GM12878 (cell line): ENCODE data around the gene TEDC1. TPM values are rescaled to one million over a fixed set of nuclear protein-coding genes. Genes with fewer than 3 reads are reported as not detected.

Source experiments
- ATAC-seq: fragments of 200-7000 bp; cut with Tn5 transposase; 3 replicates; pipeline ENCODE4 v1.9.1; 2020; ENCODE audit warnings: mild to moderate bottlenecking, moderate library complexity
- BruUV-seq: library from RNA; stranded (reverse); fragments of 400-500 nt; replicated peaks from 2 replicates; lab custom pipeline; 2021; lab: Mats Ljungman, UMichigan
- CTCF ChIA-PET: fragments of 300-600 bp; sonication (Branson Sonifier 250); formaldehyde crosslinking; extraction: SDS; loops from one replicate; lab custom pipeline; 2021; ENCODE audit warnings: inconsistent platforms; lab: Yijun Ruan, JAX
- POLR2A ChIA-PET: fragments of 350-600 bp; formaldehyde crosslinking; extraction: SDS; loops from one replicate; lab custom pipeline; 2021; ENCODE audit warnings: inconsistent platforms; lab: Charles Lee
- RAD21 ChIA-PET: fragments of 300-600 bp; sonication (Branson Sonifier 250); formaldehyde crosslinking; loops from one replicate; lab custom pipeline; 2023; ENCODE audit warnings: antibody characterized with exemption; ENCODE audit not compliant: unreplicated experiment; lab: Charles Lee
- SMC1A ChIA-PET: fragments of 300-600 bp; sonication (Branson Sonifier 250); formaldehyde crosslinking; loops from one replicate; lab custom pipeline; 2023; ENCODE audit not compliant: unreplicated experiment, uncharacterized antibody; lab: Charles Lee
- DNase-seq: peaks from one replicate; pipeline ENCODE4 v3.0.0-alpha.2; 2011; ENCODE audit warnings: low read depth, low spot score
- FAIRE-seq: peaks from 3 replicates; lab custom pipeline; 2011; peaks lifted over from hg19 to GRCh38; lab: Jason Lieb, UNC
- H2AFZ ChIP-seq: 2 replicates; pipeline ENCODE4 v1.6.0; 2011; ENCODE audit warnings: low read depth, low read length, control low read depth; ENCODE audit not compliant: control insufficient read depth
- H3K27ac ChIP-seq: 2 replicates; pipeline ENCODE4 v1.5.1; 2011; ENCODE audit warnings: control low read depth; ENCODE audit not compliant: control insufficient read depth, insufficient read depth
- H3K27me3 ChIP-seq, 2 experiments: replicated peaks in 1 of 2; 2 replicates each; pipeline versions ENCODE4 v1.6.0 to v1.6.1; 2011; ENCODE audit warnings: low read length in 1 of 2; ENCODE audit not compliant: control insufficient read depth in 2 of 2, insufficient read depth in 2 of 2
- H3K36me3 ChIP-seq, 2 experiments: 2 replicates each; pipeline ENCODE4 v1.5.1; 2011; ENCODE audit warnings: low read length in 1 of 2; ENCODE audit not compliant: control insufficient read depth in 2 of 2, insufficient read depth in 2 of 2
- H3K4me1 ChIP-seq: 2 replicates; pipeline ENCODE4 v1.6.1; 2011; ENCODE audit warnings: mild to moderate bottlenecking, low read length, moderate library complexity, mixed read lengths; ENCODE audit not compliant: control insufficient read depth, insufficient read depth
- H3K4me2 ChIP-seq: 2 replicates; pipeline ENCODE4 v1.6.0; 2011; ENCODE audit warnings: control low read depth; ENCODE audit not compliant: control insufficient read depth, insufficient read depth
- H3K4me3 ChIP-seq: fragments of 200-600 bp; sonication (generic); 2 replicates; pipeline ENCODE4 v1.5.1; 2016
- H3K79me2 ChIP-seq: 2 replicates; pipeline ENCODE4 v1.6.0; 2011; ENCODE audit warnings: low read length; ENCODE audit not compliant: control insufficient read depth, insufficient read depth
- H3K9ac ChIP-seq: 2 replicates; pipeline ENCODE4 v1.8.0; 2011; ENCODE audit warnings: low read length, control low read depth, mixed read lengths; ENCODE audit not compliant: control insufficient read depth, insufficient read depth
- H3K9me3 ChIP-seq: replicated peaks from 3 replicates; pipeline ENCODE4 v1.5.1; 2011; ENCODE audit warnings: mild to moderate bottlenecking, low read length; ENCODE audit not compliant: control insufficient read depth, insufficient read depth
- H4K20me1 ChIP-seq: 2 replicates; pipeline ENCODE4 v1.6.0; 2011; ENCODE audit not compliant: control insufficient read depth, insufficient read depth
- BMI1 ChIP-seq: fragments of 450-650 bp; IDR thresholded peaks from 2 replicates; pipeline ENCODE4 v1.6.1; 2016; ENCODE audit warnings: mild to moderate bottlenecking, moderate library complexity, borderline replicate concordance
- CREB1 ChIP-seq: IDR thresholded peaks from 2 replicates; pipeline ENCODE4 v1.6.1; 2012; ENCODE audit warnings: low read depth, mild to moderate bottlenecking, inconsistent platforms
- EP300 ChIP-seq, 2 experiments: fragments of 150-350 bp in 1 of 2; IDR thresholded peaks; 2 replicates each; pipeline ENCODE4 v1.6.1; 2011 to 2012; ENCODE audit warnings: low read depth in 2 of 2, low read length in 2 of 2, borderline replicate concordance in 1 of 2, improper control_type of control experiment in 1 of 2, inconsistent platforms in 1 of 2; ENCODE audit not compliant: control insufficient read depth in 1 of 2
- KLF5 ChIP-seq: fragments of 450-650 bp; IDR thresholded peaks from 2 replicates; pipeline ENCODE4 v1.6.1; 2014; ENCODE audit warnings: mild to moderate bottlenecking; ENCODE audit not compliant: partially characterized antibody
- NR2F1 ChIP-seq: fragments of 450-650 bp; conservative IDR thresholded peaks from 2 replicates; pipeline ENCODE4 v1.6.1; 2017; ENCODE audit warnings: mild to moderate bottlenecking
- PKNOX1 ChIP-seq: fragments of 450-650 bp; IDR thresholded peaks from 2 replicates; pipeline ENCODE4 v1.6.1; 2016; ENCODE audit warnings: mild to moderate bottlenecking
- PRDM15 ChIP-seq: fragments of 450-650 bp; formaldehyde crosslinking; IDR thresholded peaks from 2 replicates; pipeline ENCODE4 v1.4.0; 2020; ENCODE audit warnings: mild to moderate bottlenecking, moderate library complexity
- RAD51 ChIP-seq: fragments of 450-650 bp; IDR thresholded peaks from 2 replicates; pipeline ENCODE4 v1.6.1; 2016; ENCODE audit warnings: moderate library complexity, mild to moderate bottlenecking, inconsistent platforms
- RB1 ChIP-seq: fragments of 450-650 bp; formaldehyde crosslinking; IDR thresholded peaks from 2 replicates; pipeline ENCODE4 v1.6.1; 2017; ENCODE audit warnings: mild to moderate bottlenecking, borderline replicate concordance
- SIN3A ChIP-seq: IDR thresholded peaks from 2 replicates; pipeline ENCODE4 v1.6.1; 2012; ENCODE audit warnings: low read depth, low read length, improper control_type of control experiment
- SREBF1 ChIP-seq: IDR thresholded peaks from 2 replicates; pipeline ENCODE4 v1.6.1; 2012; ENCODE audit warnings: mild to moderate bottlenecking, low read length
- ZNF24 ChIP-seq: fragments of 450-650 bp; IDR thresholded peaks from 2 replicates; pipeline ENCODE4 v1.6.1; 2017; ENCODE audit warnings: antibody characterized with exemption, mild to moderate bottlenecking
- ZZZ3 ChIP-seq: IDR thresholded peaks from 2 replicates; pipeline ENCODE4 v1.6.1; 2011; ENCODE audit warnings: low read depth; ENCODE audit not compliant: control insufficient read depth, insufficient read length
- WGBS: methylation state at CpG from one replicate; pipeline ENCODE4 v1.1.6; 2016; ENCODE audit warnings: low lambda C conversion rate; ENCODE audit not compliant: insufficient replicate concordance, insufficient coverage; ENCODE audit errors: missing lambda C conversion rate; 5-methylcytosine and 5-hydroxymethylcytosine counted together
- in situ Hi-C: fragments of 300-500 bp; cut with MboI; formaldehyde crosslinking; loops from 9 replicates; pipeline ENCODE4 v1.14.3; 2018; ENCODE audit warnings: mixed read lengths
- intact Hi-C: fragments of 100-400 bp; cut with micrococcal nuclease; formaldehyde crosslinking; loops from one replicate; pipeline ENCODE4 v1.14.2; 2022; ENCODE audit not compliant: unreplicated experiment
- polyA plus RNA-seq, 11 experiments: library from polyadenylated mRNA; depleted of rRNA in 4 of 11; unstranded in 6 of 11; stranded (reverse) in 5 of 11; fragments of >200 nt; fragmentation: Nextera tagmentation in 4 of 11; fragmentation: Illumina TruSeq in 1 of 11; extraction: Ambion mirVana in 4 of 11; extraction: Trizol in 1 of 11; gene quantifications; 1 replicate in 1 of 11; 2 replicates in 10 of 11; pipeline versions ENCODE4 v1.2.1 to v1.2.3, GENCODE V29; 2011 to 2016; ENCODE audit warnings: inconsistent platforms in 2 of 11, missing spikeins in 2 of 11, low read depth in 1 of 11
- total RNA-seq, 4 experiments: library from RNA; depleted of rRNA in 3 of 4; stranded (reverse); fragments of >200 nt in 3 of 4; fragmentation: Illumina TruSeq in 1 of 4; extraction: Trizol in 1 of 4; gene quantifications; 2 replicates each; pipeline versions ENCODE4 v1.2.1 to v1.2.3, GENCODE V29; 2013 to 2021
- TF ChIP-seq, protein P1 (sequence below): IDR thresholded peaks from 2 replicates; pipeline ENCODE4 v1.6.1; 2012; ENCODE audit warnings: low read depth, low read length, improper control_type of control experiment
- TF ChIP-seq, protein P2 (sequence below): fragments of 450-650 bp; IDR thresholded peaks from 2 replicates; pipeline ENCODE4 v1.6.1; 2014; ENCODE audit warnings: mild to moderate bottlenecking
- TF ChIP-seq, protein P3 (sequence below): IDR thresholded peaks from 2 replicates; pipeline ENCODE4 v1.6.1; 2011; ENCODE audit warnings: low read depth, mild to moderate bottlenecking, low read length, moderate library complexity, borderline replicate concordance; ENCODE audit errors: extremely low read depth

The TEDC1 gene
- total and polyA plus RNA-seq, 10 of the 15 experiments (the other 5 are each of a cell fraction or from before 2014, with no cell fraction given) = 0.19 to 34.2 (median 14.5) TPM

DNA sequence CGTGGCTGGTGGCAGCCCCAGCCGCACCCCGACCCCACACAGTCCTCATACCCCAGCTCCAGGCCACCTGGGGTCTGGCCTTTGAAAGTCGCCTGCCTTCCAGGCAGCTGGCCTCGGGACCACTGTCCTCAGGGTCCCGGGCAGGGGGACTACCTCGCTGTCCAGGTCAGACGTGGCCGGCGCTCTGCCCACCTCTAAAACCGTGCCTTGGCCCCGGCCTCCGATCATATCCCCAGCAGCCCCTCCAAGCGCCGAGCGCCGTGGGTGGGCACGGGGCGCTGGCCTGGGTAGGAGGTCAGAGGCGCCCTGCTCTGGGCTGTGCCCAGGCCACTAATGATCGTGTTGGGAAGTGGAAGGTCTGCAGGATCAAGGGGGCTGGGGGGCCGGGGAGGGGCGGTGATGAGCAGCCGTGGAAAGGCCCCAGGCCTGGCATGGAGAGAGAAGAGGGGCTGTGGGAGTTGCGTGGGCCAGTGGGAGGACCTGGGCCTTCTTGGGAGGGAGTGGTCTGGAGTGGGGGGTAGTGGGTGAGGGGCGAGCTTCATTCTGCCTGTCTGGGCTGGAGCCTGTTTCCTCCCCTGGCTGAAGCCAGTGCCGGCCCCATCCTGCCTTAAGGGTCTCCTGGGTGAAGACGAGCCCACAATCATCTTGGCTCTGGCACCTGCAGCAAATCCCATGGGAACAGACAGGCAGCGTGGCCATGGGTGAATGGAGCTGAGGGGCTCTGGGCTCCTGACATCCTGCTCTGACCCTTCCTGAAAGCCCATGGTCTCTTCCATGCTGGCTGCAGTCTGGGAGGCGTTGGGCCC is 40.2 kb downstream of the TEDC1 start:
- peaks cover 4% of the 10 kb centered on the region for H3K4me1 ChIP-seq
- ATAC-seq (no peak), FAIRE-seq (no peak), DNase-seq (no peak)
- intact Hi-C loops (loop anchor here (10.0 kb wide), 2 partner anchors 644 to 884 kb away; no protein-coding TSS in a partner anchor), in situ Hi-C loops (loop anchor here (10.0 kb wide), 2 partner anchors 474 to 634 kb away; no protein-coding TSS in a partner anchor)
- no TSS peak for BruUV-seq
- peaks cover 5 to 7% of the 10 kb centered on the region in 2 experiments; a peak in 3 of 4 replicates for H3K27me3 ChIP-seq
- H2AFZ ChIP-seq = no peak overlapping the region
- no peak overlapping the region for H3K9ac ChIP-seq
- ChIA-PET RAD21 (interaction anchor here (1.5 kb wide), 1 partner anchor 16 kb away, joined by 3 read pairs; no protein-coding TSS in a partner anchor), CTCF (interaction anchor here (0.7 to 3.0 kb wide), 4 partner anchors 50 to 254 kb away, joined by 3 to 17 read pairs (median 10); no protein-coding TSS in a partner anchor), SMC1A (interaction anchor here (1.4 kb wide), 1 partner anchor 160 kb away, joined by 6 read pairs; no protein-coding TSS in a partner anchor), POLR2A (interaction anchor here (0.6 kb wide), 1 partner anchor 511 kb away, joined by 3 read pairs; the partner anchor contains the start of gene CDCA4)
- no peaks in the 10 kb centered on the region for H3K9me3 ChIP-seq
- no peak overlapping the region for H3K4me3 ChIP-seq
- H4K20me1 ChIP-seq = no peaks in the 10 kb centered on the region
- no peaks in the 10 kb centered on the region for H3K36me3 ChIP-seq
- H3K79me2 ChIP-seq = no peaks in the 10 kb centered on the region
- WGBS = 67% methylated on average over 23 of the region's 30 CpGs
- H3K27ac ChIP-seq = no peak overlapping the region
- H3K4me2 ChIP-seq = no peak overlapping the region
- TF ChIP-seq PRDM15 (CRISPR knock-in tag) (no peak), SREBF1 (no peak), EP300 (IDR thresholded peaks at IDR 0.05; ENCODE audit: borderline replicate concordance in 1 of 2, control insufficient read depth in 1 of 2, low read depth in 2 of 2, low read length in 2 of 2) (no peak), KLF5 (no peak), CREB1 (no peak), NR2F1 (no peak), RAD51 (no peak), SIN3A (no peak), PKNOX1 (no peak), RB1 (no peak), ZZZ3 (no peak), BMI1 (no peak), ZNF24 (no peak)
- TF ChIP-seq, protein P1, sequence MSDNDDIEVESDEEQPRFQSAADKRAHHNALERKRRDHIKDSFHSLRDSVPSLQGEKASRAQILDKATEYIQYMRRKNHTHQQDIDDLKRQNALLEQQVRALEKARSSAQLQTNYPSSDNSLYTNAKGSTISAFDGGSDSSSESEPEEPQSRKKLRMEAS = no peak
- TF ChIP-seq, protein P2, sequence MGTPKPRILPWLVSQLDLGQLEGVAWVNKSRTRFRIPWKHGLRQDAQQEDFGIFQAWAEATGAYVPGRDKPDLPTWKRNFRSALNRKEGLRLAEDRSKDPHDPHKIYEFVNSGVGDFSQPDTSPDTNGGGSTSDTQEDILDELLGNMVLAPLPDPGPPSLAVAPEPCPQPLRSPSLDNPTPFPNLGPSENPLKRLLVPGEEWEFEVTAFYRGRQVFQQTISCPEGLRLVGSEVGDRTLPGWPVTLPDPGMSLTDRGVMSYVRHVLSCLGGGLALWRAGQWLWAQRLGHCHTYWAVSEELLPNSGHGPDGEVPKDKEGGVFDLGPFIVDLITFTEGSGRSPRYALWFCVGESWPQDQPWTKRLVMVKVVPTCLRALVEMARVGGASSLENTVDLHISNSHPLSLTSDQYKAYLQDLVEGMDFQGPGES = no peak
- TF ChIP-seq, protein P3, sequence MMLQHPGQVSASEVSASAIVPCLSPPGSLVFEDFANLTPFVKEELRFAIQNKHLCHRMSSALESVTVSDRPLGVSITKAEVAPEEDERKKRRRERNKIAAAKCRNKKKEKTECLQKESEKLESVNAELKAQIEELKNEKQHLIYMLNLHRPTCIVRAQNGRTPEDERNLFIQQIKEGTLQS = no peak
